Endodermal cell (in vitro differentiated cells): Measurements from ENCODE around the gene BATF. TPM values are rescaled to one million over a fixed set of nuclear protein-coding genes. Genes with fewer than 3 reads are reported as not detected.

Experiments
- DNase-seq: peaks from one replicate; pipeline ENCODE4 v3.0.0-alpha.2; 2017
- H3K27ac ChIP-seq: 2 replicates; pipeline ENCODE4 v1.5.1; 2013; ENCODE audit warnings: mild to moderate bottlenecking, low read depth, low read length, moderate library complexity
- H3K27me3 ChIP-seq: 2 replicates; pipeline ENCODE4 v1.6.1; 2013; ENCODE audit warnings: mild to moderate bottlenecking, low read length, moderate library complexity; ENCODE audit not compliant: insufficient read depth, control insufficient read depth, poor library complexity, severe bottlenecking
- H3K36me3 ChIP-seq: 2 replicates; pipeline ENCODE4 v1.7.0; 2013; ENCODE audit warnings: mild to moderate bottlenecking, low read length, moderate library complexity; ENCODE audit not compliant: control insufficient read depth, insufficient read depth
- H3K4me1 ChIP-seq: one replicate; pipeline ENCODE4 v1.7.0; 2013; ENCODE audit warnings: low read length; ENCODE audit not compliant: control insufficient read depth, insufficient read depth
- H3K4me3 ChIP-seq: 2 replicates; pipeline ENCODE4 v1.5.1; 2013; ENCODE audit warnings: mild to moderate bottlenecking, low read length, moderate library complexity
- H3K9ac ChIP-seq: 2 replicates; pipeline ENCODE4 v1.6.1; 2013; ENCODE audit warnings: mild to moderate bottlenecking, low read length, moderate library complexity; ENCODE audit not compliant: poor library complexity, severe bottlenecking; ENCODE audit errors: extremely low read depth
- H3K9me3 ChIP-seq: 2 replicates; pipeline ENCODE4 v1.6.1; 2013; ENCODE audit warnings: mild to moderate bottlenecking, low read length, moderate library complexity; ENCODE audit not compliant: control insufficient read depth
- H3K27ac Mint-ChIP-seq: 2 replicates; pipeline ENCODE4 v1.8.0; 2020; ENCODE audit warnings: mixed read lengths
- H3K27me3 Mint-ChIP-seq: 2 replicates; pipeline ENCODE4 v1.8.0; 2021; ENCODE audit warnings: mild to moderate bottlenecking, mixed read lengths; ENCODE audit not compliant: insufficient read depth
- H3K36me3 Mint-ChIP-seq: 2 replicates; pipeline ENCODE4 v1.8.0; 2020; ENCODE audit warnings: low read depth, mixed read lengths
- H3K4me1 Mint-ChIP-seq: 2 replicates; pipeline ENCODE4 v1.8.0; 2020; ENCODE audit warnings: mixed read lengths
- H3K4me3 Mint-ChIP-seq: 2 replicates; pipeline ENCODE4 v1.8.0; 2020; ENCODE audit warnings: mild to moderate bottlenecking, moderate library complexity, mixed read lengths
- H3K9me3 Mint-ChIP-seq: 2 replicates; pipeline ENCODE4 v1.8.0; 2020; ENCODE audit warnings: mild to moderate bottlenecking, mixed read lengths
- WGBS, 2 experiments: methylation state at CpG; one replicate each; pipeline versions ENCODE4 v1.1.5 to v1.1.7; 2013; ENCODE audit warnings: missing lambda C conversion rate in 2 of 2, mixed read lengths in 1 of 2; ENCODE audit not compliant: insufficient coverage in 1 of 2, insufficient read length in 1 of 2; 5-methylcytosine and 5-hydroxymethylcytosine counted together
- total RNA-seq, 2 donors: library from RNA; stranded (reverse); fragmentation: NEBNext Ultra II Directional in 1 of 2; extraction: Animal tissue kit (Norgen Biotek cat#: 25700) in 1 of 2; gene quantifications; 2 replicates in 1 of 2; 3 replicates in 1 of 2; pipeline ENCODE4 v1.2.1, GENCODE V29; 2021
- TF ChIP-seq, protein P1 (sequence below): fragments of 200-600 bp; sonication (generic); conservative IDR thresholded peaks from 2 replicates; pipeline ENCODE4 v1.5.0; 2021; ENCODE audit warnings: antibody characterized with exemption, mild to moderate bottlenecking

BATF gene
- total RNA-seq, 2 donors from 2014 or later: not detected

DNA sequence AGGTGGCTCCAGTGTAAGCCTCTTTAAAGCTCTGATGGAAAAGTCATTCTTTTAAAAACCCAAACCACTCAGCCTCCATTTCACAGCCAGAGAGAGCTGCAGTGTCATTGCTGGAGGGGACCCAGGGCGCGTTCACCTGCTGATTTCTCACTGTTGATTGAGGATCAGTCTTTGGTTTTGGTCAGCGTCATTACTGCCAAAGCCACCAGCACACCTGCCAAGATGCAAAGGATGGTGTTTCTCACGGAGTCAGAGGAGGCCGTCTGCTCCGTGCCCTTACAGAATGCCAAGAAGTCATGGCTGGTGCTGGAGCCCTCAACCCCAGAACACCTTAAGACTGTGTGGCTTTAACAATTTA is 32.8 kb upstream of the BATF start:
- WGBS, 2 experiments: 92 to 96% methylated on average over 5 to 6 of the region's 6 CpGs
- DNase-seq: no peak

DNA sequence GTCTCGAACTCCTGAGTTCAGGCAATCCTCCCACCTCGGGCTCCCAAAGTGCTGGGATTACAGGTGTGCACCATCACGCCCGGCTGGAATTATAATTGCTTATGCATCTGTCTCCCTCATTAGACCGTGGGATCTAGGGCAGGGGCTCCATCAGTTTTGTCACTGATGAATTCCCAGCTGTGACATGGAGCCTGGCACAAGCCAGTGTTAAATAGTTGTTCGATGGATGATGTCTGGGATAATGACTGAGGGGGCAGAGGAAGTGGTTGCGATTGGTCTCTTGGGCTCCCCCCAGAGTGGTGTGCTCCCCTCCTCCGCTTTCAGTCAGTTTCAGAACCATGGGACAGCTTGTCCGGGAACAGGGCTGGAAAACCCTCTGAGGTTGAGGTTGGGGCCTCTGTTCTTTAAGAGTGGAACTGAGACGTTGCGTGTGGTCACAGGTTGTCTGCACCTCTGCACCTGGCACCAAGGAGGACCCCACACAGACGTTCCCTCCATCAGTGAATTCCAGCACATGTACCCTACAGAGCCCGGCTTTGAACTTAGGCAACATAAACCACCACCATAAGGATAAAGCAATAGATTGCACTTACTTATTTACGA is 30.8 kb upstream of the BATF start:
- no peak overlapping the region for H3K27ac ChIP-seq
- H3K27me3 ChIP-seq: no peaks in the 10 kb centered on the region
- TF ChIP-seq, protein P1, sequence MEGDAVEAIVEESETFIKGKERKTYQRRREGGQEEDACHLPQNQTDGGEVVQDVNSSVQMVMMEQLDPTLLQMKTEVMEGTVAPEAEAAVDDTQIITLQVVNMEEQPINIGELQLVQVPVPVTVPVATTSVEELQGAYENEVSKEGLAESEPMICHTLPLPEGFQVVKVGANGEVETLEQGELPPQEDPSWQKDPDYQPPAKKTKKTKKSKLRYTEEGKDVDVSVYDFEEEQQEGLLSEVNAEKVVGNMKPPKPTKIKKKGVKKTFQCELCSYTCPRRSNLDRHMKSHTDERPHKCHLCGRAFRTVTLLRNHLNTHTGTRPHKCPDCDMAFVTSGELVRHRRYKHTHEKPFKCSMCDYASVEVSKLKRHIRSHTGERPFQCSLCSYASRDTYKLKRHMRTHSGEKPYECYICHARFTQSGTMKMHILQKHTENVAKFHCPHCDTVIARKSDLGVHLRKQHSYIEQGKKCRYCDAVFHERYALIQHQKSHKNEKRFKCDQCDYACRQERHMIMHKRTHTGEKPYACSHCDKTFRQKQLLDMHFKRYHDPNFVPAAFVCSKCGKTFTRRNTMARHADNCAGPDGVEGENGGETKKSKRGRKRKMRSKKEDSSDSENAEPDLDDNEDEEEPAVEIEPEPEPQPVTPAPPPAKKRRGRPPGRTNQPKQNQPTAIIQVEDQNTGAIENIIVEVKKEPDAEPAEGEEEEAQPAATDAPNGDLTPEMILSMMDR: no peak
- H3K4me3 Mint-ChIP-seq: no peak overlapping the region
- no peaks in the 10 kb centered on the region for H3K9me3 ChIP-seq
- no peak for DNase-seq
- H3K27me3 Mint-ChIP-seq: peaks cover 4% of the 10 kb centered on the region
- H3K9ac ChIP-seq: no peak overlapping the region
- WGBS, 2 experiments: 90 to 92% methylated on average over 13 to 14 of the region's 14 CpGs
- no peaks in the 10 kb centered on the region for H3K4me1 Mint-ChIP-seq
- H3K4me1 ChIP-seq: no peaks in the 10 kb centered on the region
- H3K36me3 ChIP-seq: no peaks in the 10 kb centered on the region
- no peaks in the 10 kb centered on the region for H3K9me3 Mint-ChIP-seq
- H3K36me3 Mint-ChIP-seq: no peaks in the 10 kb centered on the region
- H3K4me3 ChIP-seq: no peak overlapping the region
- no peak overlapping the region for H3K27ac Mint-ChIP-seq

More for the DNA sequence above, 32.8 kb upstream of the BATF start:
- Mint-ChIP-seq H3K27ac (no peak overlapping the region), H3K4me3 (peak overlapping the region; percentile 37), H3K36me3 (no peaks in the 10 kb centered on the region), H3K9me3 (no peaks in the 10 kb centered on the region), H3K27me3 (peaks cover 4% of the 10 kb centered on the region), H3K4me1 (no peaks in the 10 kb centered on the region)
- no peaks in the 10 kb centered on the region for H3K27me3 ChIP-seq
- no peak overlapping the region for H3K4me3 ChIP-seq
- TF ChIP-seq, protein P1: no peak
- no peaks in the 10 kb centered on the region for H3K4me1 ChIP-seq
- H3K9me3 ChIP-seq: no peaks in the 10 kb centered on the region
- no peaks in the 10 kb centered on the region for H3K36me3 ChIP-seq
- H3K9ac ChIP-seq: no peak overlapping the region
- H3K27ac ChIP-seq: no peak overlapping the region

DNA sequence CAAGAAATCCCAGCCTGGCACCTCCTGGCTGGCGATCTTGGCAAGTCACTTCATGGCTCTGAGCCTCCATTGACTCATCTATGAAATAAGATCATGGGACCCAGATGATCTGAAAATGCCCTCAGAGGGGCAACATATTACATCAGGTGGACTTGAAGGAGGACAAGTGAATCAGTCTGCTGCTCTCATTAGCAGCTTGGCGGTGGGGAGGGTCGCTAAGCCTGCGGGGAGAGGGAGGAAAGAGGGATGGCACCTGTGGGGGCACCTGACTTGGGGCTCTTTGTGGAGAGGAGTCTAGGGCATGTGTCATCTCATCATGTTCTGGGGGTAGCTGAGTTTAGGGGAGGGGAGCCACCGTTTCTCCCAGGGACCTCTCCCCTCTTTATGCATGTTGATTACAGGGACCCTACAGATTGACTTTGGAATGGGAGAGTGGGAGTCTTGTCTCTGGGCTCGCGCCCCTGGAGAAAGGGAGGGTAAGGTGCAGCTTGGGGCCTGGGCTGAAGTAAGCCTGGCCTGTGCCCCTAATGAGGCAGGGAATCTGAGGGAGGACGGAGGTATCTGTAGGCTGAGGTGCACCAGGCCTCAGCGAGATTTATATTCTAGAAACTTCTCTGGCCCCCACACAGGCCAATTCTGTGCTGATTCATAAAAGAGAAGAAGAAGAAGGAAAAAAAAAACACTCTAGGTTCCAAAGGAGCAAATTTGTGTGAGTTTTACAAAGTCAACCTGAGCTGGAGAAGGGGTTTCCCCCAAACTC is 29.3 kb upstream of the BATF start:
- TF ChIP-seq, protein P1: no peak
- no peaks in the 10 kb centered on the region for H3K36me3 ChIP-seq
- no peaks in the 10 kb centered on the region for H3K9me3 Mint-ChIP-seq
- H3K27me3 ChIP-seq: no peaks in the 10 kb centered on the region
- peak overlapping the region; percentile 26 for H3K27ac Mint-ChIP-seq
- 83 to 100% methylated on average over 1 to 9 of the region's 9 CpGs for WGBS, 2 experiments
- no peak overlapping the region for H3K9ac ChIP-seq
- no peak overlapping the region for H3K4me3 Mint-ChIP-seq
- H3K4me1 ChIP-seq: no peaks in the 10 kb centered on the region
- no peak overlapping the region for H3K4me3 ChIP-seq
- no peak for DNase-seq
- H3K4me1 Mint-ChIP-seq: no peaks in the 10 kb centered on the region
- H3K9me3 ChIP-seq: no peaks in the 10 kb centered on the region
- H3K27ac ChIP-seq: no peak overlapping the region
- peaks cover 5% of the 10 kb centered on the region for H3K27me3 Mint-ChIP-seq
- H3K36me3 Mint-ChIP-seq: no peaks in the 10 kb centered on the region
